ENCODE results near the gene PAF1. TPM values are rescaled to one million over a fixed set of nuclear protein-coding genes. Genes with fewer than 3 reads are reported as not detected.
A peak's percentile ranks its signal among the peaks of the same experiment; 100 is the strongest.

Gene PAF1
- total RNA-seq, 2 donors from 2014 or later, result 31.9 to 41.6 TPM

- peak overlapping the region; percentile 67 for H3K27ac ChIP-seq
- no peaks in the 10 kb centered on the region for H3K9me3 ChIP-seq
- intact Hi-C loops (cut with DNase I), result no loop called here
- H3K36me3 ChIP-seq, result peaks cover 17% of the 10 kb centered on the region
- no peak overlapping the region for H3K4me3 ChIP-seq
- peak overlapping the region; percentile 8 to 26 for H3K9ac ChIP-seq (ENCODE audit: low read depth in 2 of 2, low read length in 2 of 2)
- TF ChIP-seq, protein P1, sequence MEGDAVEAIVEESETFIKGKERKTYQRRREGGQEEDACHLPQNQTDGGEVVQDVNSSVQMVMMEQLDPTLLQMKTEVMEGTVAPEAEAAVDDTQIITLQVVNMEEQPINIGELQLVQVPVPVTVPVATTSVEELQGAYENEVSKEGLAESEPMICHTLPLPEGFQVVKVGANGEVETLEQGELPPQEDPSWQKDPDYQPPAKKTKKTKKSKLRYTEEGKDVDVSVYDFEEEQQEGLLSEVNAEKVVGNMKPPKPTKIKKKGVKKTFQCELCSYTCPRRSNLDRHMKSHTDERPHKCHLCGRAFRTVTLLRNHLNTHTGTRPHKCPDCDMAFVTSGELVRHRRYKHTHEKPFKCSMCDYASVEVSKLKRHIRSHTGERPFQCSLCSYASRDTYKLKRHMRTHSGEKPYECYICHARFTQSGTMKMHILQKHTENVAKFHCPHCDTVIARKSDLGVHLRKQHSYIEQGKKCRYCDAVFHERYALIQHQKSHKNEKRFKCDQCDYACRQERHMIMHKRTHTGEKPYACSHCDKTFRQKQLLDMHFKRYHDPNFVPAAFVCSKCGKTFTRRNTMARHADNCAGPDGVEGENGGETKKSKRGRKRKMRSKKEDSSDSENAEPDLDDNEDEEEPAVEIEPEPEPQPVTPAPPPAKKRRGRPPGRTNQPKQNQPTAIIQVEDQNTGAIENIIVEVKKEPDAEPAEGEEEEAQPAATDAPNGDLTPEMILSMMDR (IDR thresholded peaks at IDR 0.05), result no peak
- peak; percentile 25 for DNase-seq
- no peaks in the 10 kb centered on the region for H3K4me1 ChIP-seq
- H3K27me3 ChIP-seq, result no peaks in the 10 kb centered on the region
These were observed 37.6 kb upstream of the PAF1 start for GRCh38 chr19:39428283-39429112.

GRCh38 chr19:39427707-39428106 lies 36.8 kb upstream of the PAF1 start:
- Histone ChIP-seq H3K27ac (peak overlapping the region; percentile 67), H3K9me3 (no peaks in the 10 kb centered on the region)

DNA sequence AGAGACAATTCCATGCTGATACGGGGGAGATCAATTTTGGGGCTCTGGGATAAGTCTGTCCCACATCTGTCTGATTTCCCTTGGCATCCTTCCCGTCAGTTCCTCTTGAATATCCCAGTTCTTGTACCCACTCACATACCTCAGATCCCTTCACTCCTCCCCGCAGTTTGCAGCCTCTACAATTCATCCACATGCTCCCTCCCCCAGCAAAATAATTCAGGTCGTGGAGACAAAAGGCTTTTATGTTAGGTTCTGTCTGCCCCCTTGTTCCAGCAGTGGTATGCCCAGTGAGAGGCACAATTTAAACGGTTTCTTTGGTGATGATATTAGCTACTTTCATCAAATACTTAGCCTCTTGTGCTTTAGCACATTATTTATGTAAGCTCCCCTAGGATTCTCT lies 35.3 kb upstream of the PAF1 start:
- no peak for DNase-seq
- no peaks in the 10 kb centered on the region for H3K36me3 ChIP-seq
- H3K27me3 ChIP-seq, result no peaks in the 10 kb centered on the region
- H3K4me3 ChIP-seq, result no peak overlapping the region
- H3K9me3 ChIP-seq, result no peaks in the 10 kb centered on the region
- TF ChIP-seq, protein P1 (IDR thresholded peaks at IDR 0.05), result no peak
- intact Hi-C loops (cut with DNase I), result no loop called here
- no peaks in the 10 kb centered on the region for H3K4me1 ChIP-seq
- no peak overlapping the region for H3K27ac ChIP-seq
- no peak overlapping the region for H3K9ac ChIP-seq (ENCODE audit: low read depth in 2 of 2, low read length in 2 of 2)

More at GRCh38 chr19:39427707-39428106, 36.8 kb upstream of the PAF1 start:
- H3K4me3 ChIP-seq, result no peak overlapping the region
- H3K4me1 ChIP-seq, result no peaks in the 10 kb centered on the region
- peaks cover 9% of the 10 kb centered on the region for H3K36me3 ChIP-seq
- TF ChIP-seq, protein P1 (IDR thresholded peaks at IDR 0.05), result no peak
- no peaks in the 10 kb centered on the region for H3K27me3 ChIP-seq
- intact Hi-C loops (cut with DNase I), result no loop called here
- DNase-seq, result no peak
- H3K9ac ChIP-seq (ENCODE audit: low read depth in 2 of 2, low read length in 2 of 2), result no peak overlapping the region

GRCh38 chr19:39425744-39426143 lies 34.8 kb upstream of the PAF1 start:
- TF ChIP-seq, protein P1 (IDR thresholded peaks at IDR 0.05), result no peak
- H3K27me3 ChIP-seq, result no peaks in the 10 kb centered on the region
- no peaks in the 10 kb centered on the region for H3K9me3 ChIP-seq
- no peak overlapping the region for H3K4me3 ChIP-seq
- H3K9ac ChIP-seq (ENCODE audit: low read depth in 2 of 2, low read length in 2 of 2), result no peak overlapping the region
- H3K27ac ChIP-seq, result no peak overlapping the region
- no peak for DNase-seq
- intact Hi-C loops (cut with DNase I), result no loop called here
- H3K36me3 ChIP-seq, result no peaks in the 10 kb centered on the region
- H3K4me1 ChIP-seq, result no peaks in the 10 kb centered on the region

DNA sequence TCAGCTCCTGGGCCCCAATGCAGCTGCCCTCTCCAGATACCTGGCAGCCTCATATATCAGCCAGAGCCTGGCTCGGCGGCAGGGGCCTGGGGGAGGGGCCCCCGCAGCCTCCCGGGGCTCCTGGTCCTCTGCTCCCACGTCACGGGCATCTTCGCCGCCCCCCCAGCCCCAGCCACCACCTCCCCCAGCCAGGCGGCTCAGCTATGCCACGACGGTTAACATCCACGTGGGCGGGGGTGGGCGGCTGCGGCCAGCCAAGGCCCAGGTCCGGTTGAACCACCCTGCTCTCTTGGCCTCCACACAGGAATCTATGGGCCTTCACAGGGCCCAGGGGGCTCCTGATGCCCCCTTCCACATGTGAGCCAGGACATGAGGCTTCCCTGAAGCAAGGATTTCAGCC lies 34.0 kb upstream of the PAF1 start:
- H3K27me3 ChIP-seq, result no peaks in the 10 kb centered on the region
- no peaks in the 10 kb centered on the region for H3K4me1 ChIP-seq
- intact Hi-C loops (cut with DNase I), result no loop called here
- no peaks in the 10 kb centered on the region for H3K9me3 ChIP-seq
- TF ChIP-seq, protein P1 (IDR thresholded peaks at IDR 0.05), result no peak
- no peak for DNase-seq
- H3K27ac ChIP-seq, result no peak overlapping the region
- no peak overlapping the region for H3K4me3 ChIP-seq
- H3K9ac ChIP-seq (ENCODE audit: low read depth in 2 of 2, low read length in 2 of 2), result no peak overlapping the region
- H3K36me3 ChIP-seq, result no peaks in the 10 kb centered on the region
